ENCODE measurements around the gene C3orf18.

- peak; percentile 75 for TF ChIP-seq CTCF (IDR thresholded peaks at IDR 0.05)
- no peak for TF ChIP-seq EZH2phosphoT487 (IDR thresholded peaks at IDR 0.05)
Observed at GRCh38 chr3:50550079-50550736, 17.3 kb downstream of the C3orf18 start.

Data from neural progenitor cell (in vitro differentiated cells).